Osteoblast (primary cell): ENCODE results near the gene PRRC2A. TPM values are rescaled to one million over a fixed set of nuclear protein-coding genes. Genes with fewer than 3 reads are reported as not detected.

Experiments used
- DNase-seq: peaks from one replicate; pipeline ENCODE4 v3.0.0; 2011; ENCODE audit warnings: low spot score, mixed read lengths; ENCODE audit not compliant: insufficient read length; ENCODE audit errors: missing footprints
- H2AFZ ChIP-seq: 2 replicates; pipeline ENCODE4 v1.6.0; 2011; ENCODE audit warnings: mild to moderate bottlenecking, low read length
- H3K27ac ChIP-seq: 2 replicates; pipeline ENCODE4 v1.5.1; 2011; ENCODE audit warnings: mild to moderate bottlenecking, low read depth, low read length, moderate library complexity
- H3K27me3 ChIP-seq: 2 replicates; pipeline ENCODE4 v1.6.0; 2012; ENCODE audit warnings: mild to moderate bottlenecking, control low read depth, inconsistent platforms, low read length, moderate library complexity; ENCODE audit not compliant: insufficient read depth
- H3K36me3 ChIP-seq: 2 replicates; pipeline ENCODE4 v1.5.1; 2011; ENCODE audit warnings: mild to moderate bottlenecking, low read length, control low read depth, moderate library complexity; ENCODE audit not compliant: insufficient read depth
- H3K4me1 ChIP-seq: 2 replicates; pipeline ENCODE4 v1.5.1; 2011; ENCODE audit warnings: mild to moderate bottlenecking, low read length, control low read depth, moderate library complexity; ENCODE audit not compliant: insufficient read depth
- H3K4me2 ChIP-seq: 2 replicates; pipeline ENCODE4 v1.6.0; 2011; ENCODE audit warnings: mild to moderate bottlenecking, low read length; ENCODE audit not compliant: insufficient read depth
- H3K4me3 ChIP-seq: fragments of 200-600 bp; sonication (generic); 3 replicates; pipeline ENCODE4 v1.5.1; 2012; ENCODE audit warnings: mild to moderate bottlenecking, low read length, inconsistent platforms; ENCODE audit not compliant: insufficient read depth
- H3K79me2 ChIP-seq: 2 replicates; pipeline ENCODE4 v1.6.0; 2012; ENCODE audit warnings: mild to moderate bottlenecking, low read length, control low read depth, inconsistent platforms; ENCODE audit not compliant: insufficient read depth
- H3K9me3 ChIP-seq: 2 replicates; pipeline ENCODE4 v1.5.1; 2011; ENCODE audit warnings: low read depth, low read length, control low read depth
- H4K20me1 ChIP-seq: 2 replicates; pipeline ENCODE4 v1.6.0; 2012; ENCODE audit warnings: mild to moderate bottlenecking, low read length, control low read depth; ENCODE audit not compliant: insufficient read depth
- total RNA-seq: library from RNA; depleted of rRNA; stranded (reverse); fragments of >200 nt; gene quantifications from 2 replicates; pipeline ENCODE4 v1.2.3, GENCODE V29; 2012
- TF ChIP-seq, protein P1 (sequence below): IDR thresholded peaks from 2 replicates; pipeline ENCODE4 v1.5.1; 2011; ENCODE audit warnings: mild to moderate bottlenecking, low read depth, low read length, moderate library complexity; ENCODE audit errors: extremely low read depth

Gene PRRC2A
- total RNA-seq, 1 donor, result 49.2 TPM

DNA sequence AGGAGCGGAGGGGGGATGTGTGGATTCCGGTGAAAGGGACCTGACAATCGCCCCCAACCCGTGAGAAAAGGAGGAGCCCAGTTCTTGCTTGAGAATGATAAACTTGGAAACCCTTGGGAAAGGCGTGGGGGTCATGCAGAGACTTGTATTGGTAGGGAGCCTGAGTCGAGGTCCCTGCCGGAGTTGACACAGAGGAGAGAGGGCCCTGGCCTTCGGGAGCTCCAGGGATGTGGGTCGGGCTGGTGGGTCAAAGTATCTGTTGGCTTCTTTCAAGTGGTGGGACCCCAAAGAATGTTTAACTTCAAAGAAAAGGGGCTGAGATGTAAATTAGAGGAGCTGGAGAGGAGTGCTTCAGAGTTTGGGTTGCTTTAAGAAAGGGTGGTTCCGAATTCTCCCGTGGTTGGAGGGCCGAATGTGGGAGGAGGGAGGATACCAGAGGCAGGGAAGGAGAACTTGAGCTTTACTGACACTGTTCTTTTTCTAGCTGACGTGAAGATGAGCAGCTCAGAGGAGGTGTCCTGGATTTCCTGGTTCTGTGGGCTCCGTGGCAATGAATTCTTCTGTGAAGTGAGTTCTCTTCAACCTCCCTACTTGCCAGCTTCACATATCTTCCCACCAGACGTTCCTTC is 45.9 kb downstream of the PRRC2A start:
- Histone ChIP-seq H3K4me3 (peak overlapping the region; percentile 84), H4K20me1 (peaks cover 11% of the 10 kb centered on the region), H3K79me2 (peaks cover 59% of the 10 kb centered on the region), H3K4me2 (peak overlapping the region; percentile 93), H3K9me3 (no peaks in the 10 kb centered on the region), H3K36me3 (peaks cover 54% of the 10 kb centered on the region), H3K27me3 (no peaks in the 10 kb centered on the region), H3K27ac (peak overlapping the region; percentile 80), H2AFZ (peak overlapping the region; percentile 61), H3K4me1 (peaks cover 26% of the 10 kb centered on the region)
- DNase-seq, result no peak
- TF ChIP-seq, protein P1, sequence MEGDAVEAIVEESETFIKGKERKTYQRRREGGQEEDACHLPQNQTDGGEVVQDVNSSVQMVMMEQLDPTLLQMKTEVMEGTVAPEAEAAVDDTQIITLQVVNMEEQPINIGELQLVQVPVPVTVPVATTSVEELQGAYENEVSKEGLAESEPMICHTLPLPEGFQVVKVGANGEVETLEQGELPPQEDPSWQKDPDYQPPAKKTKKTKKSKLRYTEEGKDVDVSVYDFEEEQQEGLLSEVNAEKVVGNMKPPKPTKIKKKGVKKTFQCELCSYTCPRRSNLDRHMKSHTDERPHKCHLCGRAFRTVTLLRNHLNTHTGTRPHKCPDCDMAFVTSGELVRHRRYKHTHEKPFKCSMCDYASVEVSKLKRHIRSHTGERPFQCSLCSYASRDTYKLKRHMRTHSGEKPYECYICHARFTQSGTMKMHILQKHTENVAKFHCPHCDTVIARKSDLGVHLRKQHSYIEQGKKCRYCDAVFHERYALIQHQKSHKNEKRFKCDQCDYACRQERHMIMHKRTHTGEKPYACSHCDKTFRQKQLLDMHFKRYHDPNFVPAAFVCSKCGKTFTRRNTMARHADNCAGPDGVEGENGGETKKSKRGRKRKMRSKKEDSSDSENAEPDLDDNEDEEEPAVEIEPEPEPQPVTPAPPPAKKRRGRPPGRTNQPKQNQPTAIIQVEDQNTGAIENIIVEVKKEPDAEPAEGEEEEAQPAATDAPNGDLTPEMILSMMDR, result no peak

DNA sequence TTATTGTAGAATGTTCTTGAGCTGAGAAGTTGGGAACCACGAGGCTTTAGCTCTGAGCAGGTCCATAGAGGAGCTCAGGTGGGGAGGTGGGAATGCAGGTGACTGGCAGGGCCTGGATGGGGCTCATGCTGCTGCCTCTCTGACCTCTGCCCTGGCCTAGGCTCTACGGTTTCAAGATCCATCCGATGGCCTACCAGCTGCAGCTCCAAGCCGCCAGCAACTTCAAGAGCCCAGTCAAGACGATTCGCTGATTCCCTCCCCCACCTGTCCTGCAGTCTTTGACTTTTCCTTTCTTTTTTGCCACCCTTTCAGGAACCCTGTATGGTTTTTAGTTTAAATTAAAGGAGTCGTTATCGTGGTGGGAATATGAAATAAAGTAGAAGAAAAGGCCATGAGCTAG is 49.2 kb downstream of the PRRC2A start, which contains the start of gene LY6G5B:
Gene LY6G5B (plus strand): TSS at position 301 of the 400 bp plus-strand sequence. CDS start 975 bp downstream, outside the sequence.
- TF ChIP-seq, protein P1, result no peak
- no peak within 1 kb of the TSS for H3K4me2 ChIP-seq
- no peaks in the 10 kb centered on the region for H3K27me3 ChIP-seq
- H2AFZ ChIP-seq, result no peak within 1 kb of the TSS
- H3K9me3 ChIP-seq, result no peaks in the 10 kb centered on the region
- H4K20me1 ChIP-seq, result peaks cover 11% of the 10 kb centered on the region
- H3K36me3 ChIP-seq, result peaks cover 60% of the 10 kb centered on the region
- H3K27ac ChIP-seq, result no peak within 1 kb of the TSS
- H3K4me3 ChIP-seq, result no peak within 1 kb of the TSS
- H3K4me1 ChIP-seq, result peaks cover 8% of the 10 kb centered on the region
- no peak for DNase-seq
- H3K79me2 ChIP-seq, result peaks cover 43% of the 10 kb centered on the region

DNA sequence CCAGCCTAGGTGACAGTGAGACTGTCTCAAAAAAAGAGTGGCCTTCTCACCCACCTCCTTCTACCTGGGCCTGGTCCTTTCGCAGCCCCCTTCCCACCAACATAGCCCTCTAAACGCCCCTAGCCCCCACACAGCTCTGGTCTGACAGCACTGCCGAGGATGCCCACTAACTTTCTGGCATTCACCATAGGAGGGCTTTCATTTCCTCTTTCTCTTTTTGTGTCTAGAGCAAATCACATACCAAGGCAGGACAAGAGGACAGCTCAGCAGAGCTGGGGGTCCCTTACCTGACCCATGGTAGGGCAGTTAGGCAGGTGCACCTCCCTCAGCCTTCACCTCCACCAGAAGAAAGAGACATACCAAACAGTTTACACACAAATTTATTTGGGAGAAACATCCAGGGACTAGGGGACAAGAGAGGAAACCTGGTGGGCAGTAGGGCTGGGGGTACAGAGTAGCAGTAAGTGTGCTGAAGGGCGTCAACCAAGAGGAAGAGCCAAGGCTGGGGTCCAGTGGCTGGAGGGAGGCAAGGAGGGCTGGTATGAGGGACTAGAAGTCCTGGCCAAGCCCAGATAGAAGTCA is 55.9 kb downstream of the PRRC2A start:
- DNase-seq, result no peak
- H3K4me1 ChIP-seq, result peaks cover 12% of the 10 kb centered on the region
- peaks cover 18% of the 10 kb centered on the region for H3K36me3 ChIP-seq
- no peaks in the 10 kb centered on the region for H3K27me3 ChIP-seq
- TF ChIP-seq, protein P1, result no peak
- no peaks in the 10 kb centered on the region for H3K9me3 ChIP-seq
- no peak overlapping the region for H2AFZ ChIP-seq
- H4K20me1 ChIP-seq, result no peaks in the 10 kb centered on the region
- H3K4me3 ChIP-seq, result no peak overlapping the region
- no peak overlapping the region for H3K27ac ChIP-seq
- no peaks in the 10 kb centered on the region for H3K79me2 ChIP-seq
- no peak overlapping the region for H3K4me2 ChIP-seq

DNA sequence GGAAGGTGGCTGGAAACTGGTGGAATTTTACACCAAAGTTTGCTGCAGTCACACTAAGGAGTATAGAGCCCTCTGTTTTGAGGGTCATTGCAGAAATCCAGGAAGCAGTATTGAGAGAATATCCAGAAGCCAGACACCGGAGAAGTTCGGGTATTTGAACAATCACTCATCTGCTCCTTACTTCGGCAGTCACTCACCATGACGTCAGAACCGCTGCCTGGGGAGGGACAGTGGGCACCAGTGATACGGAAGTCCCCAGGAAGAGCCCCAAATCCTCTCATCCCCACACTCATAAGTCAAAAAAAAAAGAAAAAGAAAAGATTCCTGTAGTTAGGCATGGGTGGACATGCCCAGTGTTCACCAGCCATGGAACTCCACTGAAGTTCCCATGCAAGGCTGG is 56.4 kb downstream of the PRRC2A start:
- no peak for DNase-seq
- no peak overlapping the region for H2AFZ ChIP-seq
- no peak overlapping the region for H3K27ac ChIP-seq
- no peak overlapping the region for H3K4me3 ChIP-seq
- TF ChIP-seq, protein P1, result no peak
- peaks cover 15% of the 10 kb centered on the region for H3K4me1 ChIP-seq
- H4K20me1 ChIP-seq, result no peaks in the 10 kb centered on the region
- peaks cover 13% of the 10 kb centered on the region for H3K36me3 ChIP-seq
- H3K27me3 ChIP-seq, result no peaks in the 10 kb centered on the region
- no peak overlapping the region for H3K4me2 ChIP-seq
- no peaks in the 10 kb centered on the region for H3K79me2 ChIP-seq
- H3K9me3 ChIP-seq, result no peaks in the 10 kb centered on the region
